ENCODE measurements around the gene NKAIN1.

The NKAIN1 gene

GRCh38 chr1:31161571-31161970, 78.1 kb downstream of the NKAIN1 start:
- Histone ChIP-seq H4K20me1 (ENCODE audit: insufficient read depth, low read length) (no peaks in the 10 kb centered on the region), H3K79me2 (ENCODE audit: insufficient read depth, low read length) (no peaks in the 10 kb centered on the region), H3K27me3 (ENCODE audit: insufficient read depth, low read length, poor library complexity) (no peaks in the 10 kb centered on the region), H3K4me1 (ENCODE audit: insufficient read depth, low read length) (peaks cover 9% of the 10 kb centered on the region), H3K9ac (ENCODE audit: low read depth, low read length) (no peak overlapping the region), H3K4me2 (ENCODE audit: insufficient read depth, low read length) (no peak overlapping the region), H3K36me3 (ENCODE audit: insufficient read depth, low read length) (no peaks in the 10 kb centered on the region), H2AFZ (ENCODE audit: low read depth, low read length) (no peak overlapping the region), H3K4me3 (ENCODE audit: low read depth in 1 of 2, low read length in 2 of 2) (no peak overlapping the region), H3K27ac (ENCODE audit: low read length) (no peak overlapping the region), H3K9me3 (ENCODE audit: insufficient read depth, low read length, severe bottlenecking) (no peaks in the 10 kb centered on the region)
- no peak for TF ChIP-seq CTCF (IDR thresholded peaks at IDR 0.05; ENCODE audit: borderline replicate concordance, extremely low read depth, low read length, poor library complexity, severe bottlenecking)
- ATAC-seq (ENCODE audit: insufficient read depth, low read depth) (no peak), DNase-seq (no peak)

GRCh38 chr1:31159869-31160611, 79.6 kb downstream of the NKAIN1 start:
- Histone ChIP-seq H3K4me1 (ENCODE audit: insufficient read depth, low read length) (peaks cover 24% of the 10 kb centered on the region), H2AFZ (ENCODE audit: low read depth, low read length) (no peak overlapping the region), H4K20me1 (ENCODE audit: insufficient read depth, low read length) (no peaks in the 10 kb centered on the region), H3K9ac (ENCODE audit: low read depth, low read length) (no peak overlapping the region), H3K79me2 (ENCODE audit: insufficient read depth, low read length) (no peaks in the 10 kb centered on the region), H3K4me3 (ENCODE audit: low read depth in 1 of 2, low read length in 2 of 2) (no peak overlapping the region), H3K27me3 (ENCODE audit: insufficient read depth, low read length, poor library complexity) (no peaks in the 10 kb centered on the region), H3K27ac (ENCODE audit: low read length) (no peak overlapping the region), H3K36me3 (ENCODE audit: insufficient read depth, low read length) (no peaks in the 10 kb centered on the region), H3K9me3 (ENCODE audit: insufficient read depth, low read length, severe bottlenecking) (no peaks in the 10 kb centered on the region), H3K4me2 (ENCODE audit: insufficient read depth, low read length) (no peak overlapping the region)
- no peak for TF ChIP-seq EZH2 (IDR thresholded peaks at IDR 0.05; ENCODE audit: borderline replicate concordance, low read depth, low read length, severe bottlenecking)
- TF ChIP-seq CTCF (IDR thresholded peaks at IDR 0.05; ENCODE audit: borderline replicate concordance, extremely low read depth, low read length, poor library complexity, severe bottlenecking): no peak
- ATAC-seq (ENCODE audit: insufficient read depth, low read depth) (no peak), DNase-seq (no peak)

GRCh38 chr1:31159323-31159722, 80.4 kb downstream of the NKAIN1 start:
- Histone ChIP-seq H3K4me3 (ENCODE audit: low read depth in 1 of 2, low read length in 2 of 2) (no peak overlapping the region), H3K27me3 (ENCODE audit: insufficient read depth, low read length, poor library complexity) (no peaks in the 10 kb centered on the region), H2AFZ (ENCODE audit: low read depth, low read length) (no peak overlapping the region), H3K4me2 (ENCODE audit: insufficient read depth, low read length) (no peak overlapping the region), H3K36me3 (ENCODE audit: insufficient read depth, low read length) (no peaks in the 10 kb centered on the region), H3K4me1 (ENCODE audit: insufficient read depth, low read length) (peaks cover 26% of the 10 kb centered on the region), H3K27ac (ENCODE audit: low read length) (no peak overlapping the region), H3K9me3 (ENCODE audit: insufficient read depth, low read length, severe bottlenecking) (no peaks in the 10 kb centered on the region), H3K79me2 (ENCODE audit: insufficient read depth, low read length) (no peaks in the 10 kb centered on the region), H4K20me1 (ENCODE audit: insufficient read depth, low read length) (no peaks in the 10 kb centered on the region), H3K9ac (ENCODE audit: low read depth, low read length) (no peak overlapping the region)
- TF ChIP-seq CTCF (IDR thresholded peaks at IDR 0.05; ENCODE audit: borderline replicate concordance, extremely low read depth, low read length, poor library complexity, severe bottlenecking) (no peak), EZH2 (IDR thresholded peaks at IDR 0.05; ENCODE audit: borderline replicate concordance, low read depth, low read length, severe bottlenecking) (no peak)
- ATAC-seq (ENCODE audit: insufficient read depth, low read depth): no peak
- no peak for DNase-seq
